Mammary epithelial cell (primary cell): ENCODE data around the gene FBXO30.

Source experiments
- CTCF ChIP-seq, 2 donors: IDR thresholded peaks in 1 of 2; conservative IDR thresholded peaks in 1 of 2; 2 replicates each; pipeline ENCODE4 v1.5.1; 2011 to 2012; ENCODE audit warnings: inconsistent platforms in 2 of 2, low read length in 2 of 2, mild to moderate bottlenecking in 2 of 2, control low read depth in 1 of 2, low read depth in 1 of 2; ENCODE audit not compliant: insufficient read depth in 1 of 2; ENCODE audit errors: extremely low read depth in 1 of 2
- EZH2 ChIP-seq: IDR thresholded peaks from 2 replicates; pipeline ENCODE4 v1.6.1; 2012; ENCODE audit warnings: low read length, inconsistent platforms, borderline replicate concordance

GRCh38 chr6:145784683-145785082 is 29.9 kb downstream of the FBXO30 start:
- TF ChIP-seq CTCF (conservative IDR thresholded peaks at IDR 0.05 in 1 of 2, IDR thresholded peaks at IDR 0.05 in 1 of 2; ENCODE audit: extremely low read depth in 1 of 2, insufficient read depth in 1 of 2, low read depth in 1 of 2, low read length in 2 of 2) (no peak), EZH2 (no peak)
